D721Med (cell line): ENCODE data around the gene CASP6.

Experiments used
- DNase-seq: peaks from one replicate; pipeline ENCODE4 v3.0.0; 2011; ENCODE audit warnings: low spot score; ENCODE audit not compliant: insufficient read length
- FAIRE-seq: peaks from 2 replicates; lab custom pipeline; 2011; peaks lifted over from hg19 to GRCh38; lab: Jason Lieb, UNC
- TF ChIP-seq, protein P1 (sequence below): IDR thresholded peaks from 2 replicates; pipeline ENCODE4 v1.5.1; 2012; ENCODE audit warnings: mild to moderate bottlenecking, control low read depth; ENCODE audit not compliant: insufficient read depth; ENCODE audit errors: missing control alignments

CASP6 gene

DNA sequence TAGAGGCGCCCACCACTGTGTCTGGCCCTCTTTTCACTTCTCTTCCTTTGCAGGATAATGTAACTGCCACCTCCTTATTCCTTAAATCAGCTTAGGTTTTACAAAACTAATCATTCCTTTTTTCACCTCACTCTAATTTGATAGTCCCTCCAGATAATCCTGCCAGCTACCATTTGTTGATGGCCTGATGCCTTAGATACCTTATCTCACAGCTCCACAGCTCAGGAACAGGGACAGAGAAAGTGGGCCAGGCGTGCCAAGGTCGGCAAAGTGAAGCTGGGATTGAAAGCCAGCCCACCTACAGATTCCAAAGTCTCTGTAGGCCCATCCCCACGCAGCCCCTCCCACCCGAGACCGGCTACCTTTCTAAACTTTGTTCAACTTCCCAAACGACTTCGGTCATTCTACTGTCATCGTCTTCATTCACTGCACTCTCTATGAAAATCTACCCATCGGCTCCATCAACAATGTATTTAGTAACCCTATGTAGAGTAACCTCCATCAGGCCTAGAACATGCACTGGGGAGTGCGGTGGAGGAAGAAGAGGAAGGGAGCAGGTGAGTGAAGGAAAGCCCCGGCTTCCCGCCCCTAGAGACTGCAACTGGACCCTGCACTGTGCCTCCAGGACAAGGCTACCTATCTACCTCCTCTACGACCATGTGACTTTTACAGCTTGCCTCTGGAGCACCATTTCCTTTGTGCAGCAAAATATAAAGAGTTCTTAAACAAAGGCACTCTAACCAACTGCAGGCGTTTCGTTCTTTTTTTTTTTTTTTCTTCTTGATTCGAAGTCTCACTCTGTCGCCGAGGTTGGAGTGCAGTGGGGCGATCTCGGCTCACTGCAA lies 1.5 kb downstream of the CASP6 start:
- DNase-seq (no peak), FAIRE-seq (no peak)
- TF ChIP-seq, protein P1, sequence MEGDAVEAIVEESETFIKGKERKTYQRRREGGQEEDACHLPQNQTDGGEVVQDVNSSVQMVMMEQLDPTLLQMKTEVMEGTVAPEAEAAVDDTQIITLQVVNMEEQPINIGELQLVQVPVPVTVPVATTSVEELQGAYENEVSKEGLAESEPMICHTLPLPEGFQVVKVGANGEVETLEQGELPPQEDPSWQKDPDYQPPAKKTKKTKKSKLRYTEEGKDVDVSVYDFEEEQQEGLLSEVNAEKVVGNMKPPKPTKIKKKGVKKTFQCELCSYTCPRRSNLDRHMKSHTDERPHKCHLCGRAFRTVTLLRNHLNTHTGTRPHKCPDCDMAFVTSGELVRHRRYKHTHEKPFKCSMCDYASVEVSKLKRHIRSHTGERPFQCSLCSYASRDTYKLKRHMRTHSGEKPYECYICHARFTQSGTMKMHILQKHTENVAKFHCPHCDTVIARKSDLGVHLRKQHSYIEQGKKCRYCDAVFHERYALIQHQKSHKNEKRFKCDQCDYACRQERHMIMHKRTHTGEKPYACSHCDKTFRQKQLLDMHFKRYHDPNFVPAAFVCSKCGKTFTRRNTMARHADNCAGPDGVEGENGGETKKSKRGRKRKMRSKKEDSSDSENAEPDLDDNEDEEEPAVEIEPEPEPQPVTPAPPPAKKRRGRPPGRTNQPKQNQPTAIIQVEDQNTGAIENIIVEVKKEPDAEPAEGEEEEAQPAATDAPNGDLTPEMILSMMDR: no peak

DNA sequence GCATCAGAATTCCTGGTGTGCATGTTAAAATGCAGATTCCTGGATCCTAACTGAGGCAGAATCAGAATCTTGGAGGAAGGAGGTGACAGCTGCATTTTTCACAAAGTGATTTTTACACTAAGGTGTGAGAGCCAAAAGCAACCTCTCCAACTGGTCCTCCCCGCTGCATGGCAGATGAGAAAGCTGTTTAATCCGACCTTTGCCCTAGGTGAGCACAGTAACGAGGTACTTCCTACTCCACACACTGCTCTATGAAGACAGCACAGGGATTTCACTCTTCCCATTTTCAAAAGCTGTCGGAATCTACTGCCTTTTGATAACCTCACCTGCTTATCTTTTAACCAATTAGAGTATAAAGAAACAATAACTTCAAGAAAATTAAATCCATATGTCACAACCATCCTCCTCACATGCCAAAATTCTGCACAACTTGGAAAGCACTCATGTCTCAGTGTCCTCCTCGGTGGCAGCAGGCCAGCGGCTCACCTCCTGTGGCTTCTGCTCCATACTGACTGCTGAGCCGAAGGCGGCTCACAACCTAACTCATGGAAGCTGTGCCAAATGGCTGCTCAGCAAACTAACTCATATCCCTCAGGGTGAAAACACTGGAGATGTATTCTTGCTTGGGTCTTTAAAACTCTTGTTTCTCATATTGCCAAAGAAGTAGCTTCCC lies 3.6 kb downstream of the CASP6 start:
- DNase-seq: no peak
- no peak for FAIRE-seq
- TF ChIP-seq, protein P1: no peak

DNA sequence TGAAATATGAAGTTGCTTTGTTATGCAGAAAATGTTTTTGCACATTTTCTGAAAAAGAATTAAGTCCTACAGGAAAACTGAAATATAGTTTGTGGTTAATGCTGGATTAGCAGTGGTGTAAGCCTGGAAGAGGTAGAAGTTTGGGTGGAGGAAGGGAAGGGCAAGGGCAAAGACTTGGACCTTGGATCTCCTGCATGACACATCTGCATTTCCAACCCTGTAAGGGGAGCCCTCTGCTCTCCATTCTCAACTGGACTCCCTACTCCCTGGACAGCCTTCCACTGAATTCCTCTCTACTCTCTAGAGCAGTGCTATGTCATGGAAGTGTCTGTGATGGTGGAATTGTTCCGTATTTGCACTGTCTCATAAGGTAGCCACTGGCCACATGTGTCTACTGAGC lies 4.6 kb downstream of the CASP6 start:
- TF ChIP-seq, protein P1: no peak
- no peak for DNase-seq
- no peak for FAIRE-seq

DNA sequence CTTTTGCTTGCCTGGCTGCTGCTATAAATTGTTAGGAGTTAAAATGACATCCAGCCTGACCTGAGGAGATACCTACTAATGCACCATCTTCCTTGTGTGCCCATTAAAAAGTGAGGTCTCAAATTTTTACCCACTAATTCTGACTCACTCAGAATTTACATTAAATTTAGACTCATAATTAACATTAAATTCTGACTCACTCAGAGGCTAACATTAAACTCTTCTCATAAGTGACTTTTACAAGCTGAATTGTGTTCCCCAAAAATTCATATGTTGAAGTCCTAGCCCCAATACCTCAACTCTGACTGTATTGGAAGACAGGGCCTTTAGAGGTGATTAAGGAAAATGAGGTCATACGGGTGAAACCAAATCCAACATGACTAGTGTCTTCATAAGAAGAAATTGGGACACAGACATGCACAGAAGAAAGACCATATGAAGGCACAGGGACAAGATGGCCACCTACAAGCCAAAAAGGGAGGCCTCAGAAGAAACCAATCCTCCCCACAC lies 11.8 kb downstream of the CASP6 start:
- TF ChIP-seq, protein P1: no peak
- FAIRE-seq (no peak), DNase-seq (no peak)

DNA sequence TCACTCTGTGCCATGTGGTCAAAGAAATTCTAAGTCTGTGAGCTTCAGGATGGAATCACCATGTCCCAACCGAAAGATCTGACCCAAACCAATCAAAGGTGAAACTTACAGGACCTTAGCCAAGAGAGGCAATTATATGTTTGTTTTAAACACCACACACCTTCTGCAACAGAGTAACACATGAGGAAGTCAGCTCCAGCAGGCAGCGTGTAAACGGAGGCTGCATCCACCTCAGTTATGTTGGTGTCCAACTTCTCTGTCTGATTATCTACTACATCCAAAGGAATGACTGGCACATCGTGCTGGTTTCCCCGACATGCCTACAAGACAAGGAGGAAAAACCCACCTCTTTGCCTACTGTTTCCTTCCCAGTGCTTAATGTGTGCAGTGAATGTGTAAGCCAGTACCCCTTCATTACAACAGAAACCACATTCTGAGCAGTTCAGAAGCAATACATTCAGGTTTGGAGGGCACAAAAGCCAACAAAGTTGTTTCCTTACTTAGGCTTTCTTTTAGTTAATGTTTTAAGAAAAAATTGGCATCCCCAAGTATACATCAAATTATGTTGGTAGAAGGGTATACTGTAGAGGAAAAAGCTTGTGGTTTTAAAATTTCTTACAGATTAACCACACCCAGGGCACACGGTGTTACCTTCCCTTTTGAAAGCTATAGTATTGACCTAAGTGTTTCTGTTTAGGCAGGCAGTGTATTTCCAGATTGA lies 12.4 kb downstream of the CASP6 start:
- TF ChIP-seq, protein P1: no peak
- DNase-seq (no peak), FAIRE-seq (no peak)

DNA sequence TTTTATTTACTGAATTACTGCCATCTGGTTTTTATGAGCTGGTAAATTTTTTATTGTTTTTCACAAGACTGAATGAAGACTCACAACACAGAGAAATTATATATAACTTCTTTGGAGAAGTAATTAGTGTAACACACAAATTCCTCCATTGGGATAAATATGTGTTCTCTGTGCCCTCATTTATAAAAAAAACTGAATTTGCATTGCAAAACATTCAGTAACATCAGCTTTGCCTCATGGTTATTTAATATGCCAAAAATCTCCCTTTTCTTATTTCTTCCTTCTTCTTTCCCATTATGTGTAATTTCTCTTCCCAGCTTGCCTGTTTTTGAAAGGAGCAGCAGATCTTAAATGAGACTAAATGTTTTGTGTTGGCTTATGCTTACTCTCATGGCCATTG lies 18.5 kb downstream of the CASP6 start:
- TF ChIP-seq, protein P1: no peak
- FAIRE-seq (no peak), DNase-seq (no peak)
